Upper lobe of left lung (tissue), 4 donors: ENCODE measurements around the gene VDR.

ENCODE experiments used
- POLR2A ChIP-seq, 4 donors: fragments of 450-650 bp; IDR thresholded peaks; one replicate each; pipeline ENCODE4 v1.5.1; 2016 to 2017; ENCODE audit warnings: antibody characterized with exemption in 4 of 4, mild to moderate bottlenecking in 2 of 4
- POLR2AphosphoS5 ChIP-seq, 2 donors: sonication (generic); formaldehyde crosslinking; IDR thresholded peaks; one replicate each; pipeline ENCODE4 v1.5.1; 2017; ENCODE audit warnings: antibody characterized with exemption in 2 of 2
- TF ChIP-seq, protein P1 (sequence below), 6 experiments: fragments of 450-650 bp in 4 of 6; fragments of 200-600 bp in 2 of 6; sonication (generic) in 2 of 6; IDR thresholded peaks; one replicate each; pipeline ENCODE4 v1.5.1; 2016 to 2019; ENCODE audit warnings: antibody characterized with exemption in 6 of 6

DNA sequence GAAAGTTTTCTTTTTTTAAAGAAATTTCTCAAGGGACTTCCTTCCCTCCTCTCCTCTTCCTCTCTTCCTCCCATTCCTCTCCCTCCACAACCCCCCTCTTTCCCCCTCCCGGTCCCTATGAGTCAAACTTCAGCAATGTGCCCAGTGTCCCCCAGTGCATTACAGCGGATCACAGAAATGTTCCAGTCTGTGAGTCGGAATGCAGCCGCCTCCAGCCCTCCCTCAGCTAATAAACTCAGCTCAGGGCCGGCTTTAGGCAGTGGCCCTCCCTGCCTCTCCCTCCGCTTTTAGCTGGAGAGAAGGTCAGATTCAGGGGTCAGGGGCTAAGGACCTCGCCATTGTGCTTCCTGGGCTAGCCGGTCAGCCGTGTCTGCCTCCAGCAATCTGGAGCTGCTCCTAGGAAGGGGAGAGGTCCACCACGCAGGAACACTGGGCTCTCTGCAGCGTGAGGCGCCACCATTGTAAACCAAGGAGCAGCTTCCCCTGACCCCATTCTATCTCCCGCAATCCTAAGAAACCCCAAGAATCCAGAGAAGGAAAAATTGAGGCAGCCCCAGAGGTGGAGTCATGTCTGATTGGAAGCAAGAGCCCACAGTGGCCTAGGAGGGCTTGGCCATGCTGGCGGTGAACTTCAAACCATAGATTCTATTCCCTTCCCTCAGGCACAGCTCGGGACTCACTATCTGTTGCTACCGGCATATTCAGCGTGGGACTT, 84.0 kb downstream of the VDR start:
- TF ChIP-seq POLR2A (IDR thresholded peaks at IDR 0.05) (peak in 2 of 4 donors; percentile 21 to 65), POLR2AphosphoS5 (IDR thresholded peaks at IDR 0.05) (peak; percentile 66 to 69)
- TF ChIP-seq, protein P1, sequence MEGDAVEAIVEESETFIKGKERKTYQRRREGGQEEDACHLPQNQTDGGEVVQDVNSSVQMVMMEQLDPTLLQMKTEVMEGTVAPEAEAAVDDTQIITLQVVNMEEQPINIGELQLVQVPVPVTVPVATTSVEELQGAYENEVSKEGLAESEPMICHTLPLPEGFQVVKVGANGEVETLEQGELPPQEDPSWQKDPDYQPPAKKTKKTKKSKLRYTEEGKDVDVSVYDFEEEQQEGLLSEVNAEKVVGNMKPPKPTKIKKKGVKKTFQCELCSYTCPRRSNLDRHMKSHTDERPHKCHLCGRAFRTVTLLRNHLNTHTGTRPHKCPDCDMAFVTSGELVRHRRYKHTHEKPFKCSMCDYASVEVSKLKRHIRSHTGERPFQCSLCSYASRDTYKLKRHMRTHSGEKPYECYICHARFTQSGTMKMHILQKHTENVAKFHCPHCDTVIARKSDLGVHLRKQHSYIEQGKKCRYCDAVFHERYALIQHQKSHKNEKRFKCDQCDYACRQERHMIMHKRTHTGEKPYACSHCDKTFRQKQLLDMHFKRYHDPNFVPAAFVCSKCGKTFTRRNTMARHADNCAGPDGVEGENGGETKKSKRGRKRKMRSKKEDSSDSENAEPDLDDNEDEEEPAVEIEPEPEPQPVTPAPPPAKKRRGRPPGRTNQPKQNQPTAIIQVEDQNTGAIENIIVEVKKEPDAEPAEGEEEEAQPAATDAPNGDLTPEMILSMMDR (IDR thresholded peaks at IDR 0.05), result no peak
